Thymus (tissue), 11 donors: Measurements from ENCODE around the gene MED29. TPM values are rescaled to one million over a fixed set of nuclear protein-coding genes. Genes with fewer than 3 reads are reported as not detected.
A peak's percentile ranks its signal among the peaks of the same experiment; 100 is the strongest.

ENCODE experiments used
- DNase-seq, 9 donors: peaks; one replicate each; pipeline ENCODE4 v3.0.0-alpha.2; 2013; ENCODE audit warnings: low spot score in 9 of 9, low read depth in 6 of 9, missing footprints in 1 of 9
- H3K27ac ChIP-seq, 2 donors: one replicate each; pipeline ENCODE4 v1.5.1; 2013; ENCODE audit warnings: control low read depth in 1 of 2, low read depth in 1 of 2, low read length in 1 of 2, mild to moderate bottlenecking in 1 of 2, moderate library complexity in 1 of 2
- H3K27me3 ChIP-seq, 2 donors: one replicate each; pipeline ENCODE4 v1.5.1; 2013; ENCODE audit warnings: low read length in 1 of 2; ENCODE audit not compliant: control insufficient read depth in 2 of 2, insufficient read depth in 1 of 2
- H3K36me3 ChIP-seq, 2 donors: one replicate each; pipeline ENCODE4 v1.5.1; 2013; ENCODE audit warnings: low read length in 1 of 2, mild to moderate bottlenecking in 1 of 2, moderate library complexity in 1 of 2; ENCODE audit not compliant: control insufficient read depth in 2 of 2, insufficient read depth in 2 of 2
- H3K4me1 ChIP-seq, 2 donors: one replicate each; pipeline ENCODE4 v1.5.1; 2013; ENCODE audit warnings: low read length in 2 of 2; ENCODE audit not compliant: control insufficient read depth in 2 of 2, insufficient read depth in 2 of 2
- H3K4me3 ChIP-seq, 2 donors: one replicate each; pipeline ENCODE4 v1.5.1; 2013; ENCODE audit warnings: low read length in 2 of 2, control low read depth in 1 of 2, mild to moderate bottlenecking in 1 of 2
- H3K9me3 ChIP-seq, 2 donors: one replicate each; pipeline ENCODE4 v1.5.1; 2013; ENCODE audit warnings: low read length in 1 of 2, mild to moderate bottlenecking in 1 of 2; ENCODE audit not compliant: control insufficient read depth in 2 of 2, insufficient read depth in 1 of 2
- WGBS: extraction: QIAGEN DNeasy Blood & Tissue Kit; methylation state at CpG from one replicate; pipeline ENCODE4 v1.1.7; 2013; 5-methylcytosine and 5-hydroxymethylcytosine counted together
- polyA plus RNA-seq: library from polyadenylated mRNA; stranded (reverse); fragments of 200-250 nt; gene quantifications from one replicate; pipeline ENCODE4 v1.2.3, GENCODE V29; 2013
- total RNA-seq: library from RNA; stranded (reverse); fragments of 120-200 nt; gene quantifications from one replicate; pipeline ENCODE4 v1.2.4, GENCODE V29; 2013
- donor health status: healthy.

Gene MED29
- total and polyA plus RNA-seq, 2 donors, result 15.8 to 27.8 TPM

GRCh38 chr19:39400061-39400460, 8.9 kb downstream of the MED29 start:
- H3K36me3 ChIP-seq, result peaks cover 21 to 23% of the 10 kb centered on the region in 2 donors
- no peak for DNase-seq
- no peaks in the 10 kb centered on the region for H3K27me3 ChIP-seq
- H3K4me3 ChIP-seq, result no peak overlapping the region
- WGBS, result 94% methylated on average over 4 of the region's 4 CpGs
- H3K27ac ChIP-seq, result peak overlapping the region in 1 of 2 donors; percentile 8
- H3K9me3 ChIP-seq, result peaks cover 0 to 7% of the 10 kb centered on the region in 2 donors
- H3K4me1 ChIP-seq, result peaks cover 46 to 69% of the 10 kb centered on the region in 2 donors

- WGBS, result 60% methylated on average over 4 of the region's 4 CpGs
- Histone ChIP-seq H3K27me3 (no peaks in the 10 kb centered on the region), H3K36me3 (peaks cover 13 to 17% of the 10 kb centered on the region in 2 donors), H3K4me3 (peak overlapping the region in 1 of 2 donors; percentile 1), H3K27ac (peak overlapping the region; percentile 94 to 96), H3K9me3 (peaks cover 0 to 7% of the 10 kb centered on the region in 2 donors), H3K4me1 (peaks cover 54 to 80% of the 10 kb centered on the region in 2 donors)
- DNase-seq, result no peak
Measured at GRCh38 chr19:39401070-39401548, 9.9 kb downstream of the MED29 start.

GRCh38 chr19:39401549-39402345, 10.6 kb downstream of the MED29 start:
- Histone ChIP-seq H3K27ac (peak overlapping the region; percentile 94 to 96), H3K4me1 (peaks cover 54 to 80% of the 10 kb centered on the region in 2 donors), H3K27me3 (peaks cover 0 to under 1% of the 10 kb centered on the region in 2 donors), H3K9me3 (peaks cover 0 to 7% of the 10 kb centered on the region in 2 donors), H3K36me3 (peaks cover 12 to 15% of the 10 kb centered on the region in 2 donors), H3K4me3 (peak overlapping the region; percentile 49 to 58)
- DNase-seq, result peak in 4 of 9 donors; percentile 59 to 85 (median 64)
- WGBS, result 47% methylated on average over 25 of the region's 25 CpGs

- 4% methylated on average over 59 of the region's 59 CpGs for WGBS
- peaks cover 9% of the 10 kb centered on the region in 2 donors for H3K36me3 ChIP-seq
- DNase-seq, result peak in 6 of 9 donors; percentile 68 to 92 (median 82)
- H3K27me3 ChIP-seq, result peaks cover 0 to 2% of the 10 kb centered on the region in 2 donors
- peaks cover 0 to 14% of the 10 kb centered on the region in 2 donors for H3K9me3 ChIP-seq
- peak overlapping the region; percentile 49 to 58 for H3K4me3 ChIP-seq
- peaks cover 52 to 81% of the 10 kb centered on the region in 2 donors for H3K4me1 ChIP-seq
- H3K27ac ChIP-seq, result peak overlapping the region; percentile 94 to 96
Measured at GRCh38 chr19:39402346-39403300, 11.4 kb downstream of the MED29 start.

- Histone ChIP-seq H3K4me1 (peaks cover 48 to 81% of the 10 kb centered on the region in 2 donors), H3K9me3 (peaks cover 0 to 6% of the 10 kb centered on the region in 2 donors), H3K27me3 (peaks cover 0 to 2% of the 10 kb centered on the region in 2 donors), H3K27ac (peak overlapping the region; percentile 94 to 96), H3K36me3 (peaks cover 16 to 17% of the 10 kb centered on the region in 2 donors), H3K4me3 (peak overlapping the region; percentile 49 to 58)
- peak in 5 of 9 donors; percentile 51 to 81 (median 66) for DNase-seq
- WGBS, result 6% methylated on average over 43 of the region's 43 CpGs
Measured at GRCh38 chr19:39403331-39404312, 12.4 kb downstream of the MED29 start.

GRCh38 chr19:39405261-39405957, 14.2 kb downstream of the MED29 start:
- peaks cover 0 to 6% of the 10 kb centered on the region in 2 donors for H3K9me3 ChIP-seq
- H3K4me1 ChIP-seq, result peaks cover 50 to 87% of the 10 kb centered on the region in 2 donors
- peak overlapping the region; percentile 93 to 100 for H3K27ac ChIP-seq
- peak overlapping the region; percentile 99 to 100 for H3K4me3 ChIP-seq
- H3K36me3 ChIP-seq, result peaks cover 15% of the 10 kb centered on the region in 2 donors
- 95% methylated on average over 17 of the region's 17 CpGs for WGBS
- peak in 1 of 9 donors; percentile 30 for DNase-seq
- peaks cover 0 to 2% of the 10 kb centered on the region in 2 donors for H3K27me3 ChIP-seq

- Histone ChIP-seq H3K27me3 (peaks cover 0 to 2% of the 10 kb centered on the region in 2 donors), H3K9me3 (peaks cover 0 to 6% of the 10 kb centered on the region in 2 donors), H3K4me1 (peaks cover 51 to 87% of the 10 kb centered on the region in 2 donors), H3K4me3 (peak overlapping the region; percentile 99 to 100), H3K36me3 (peaks cover 15% of the 10 kb centered on the region in 2 donors), H3K27ac (peak overlapping the region; percentile 93 to 100)
- peak in 8 of 9 donors; percentile 84 to 97 (median 92) for DNase-seq
- 16% methylated on average over 22 of the region's 22 CpGs for WGBS
Measured at GRCh38 chr19:39405958-39406655, 14.9 kb downstream of the MED29 start.
